H1 (cell line): Measurements from ENCODE around the gene MBNL1. TPM values are rescaled to one million over a fixed set of nuclear protein-coding genes. Genes with fewer than 3 reads are reported as not detected.

Experiments
- CTCF ChIA-PET: fragments of 300-600 bp; sonication (Branson Sonifier 250); formaldehyde crosslinking; loops from one replicate; lab custom pipeline; 2021; ENCODE audit not compliant: partially characterized antibody; lab: Charles Lee
- POLR2A ChIA-PET: fragments of 300-600 bp; sonication (Branson Sonifier 250); formaldehyde crosslinking; loops from one replicate; lab custom pipeline; 2021; ENCODE audit warnings: inconsistent platforms; ENCODE audit not compliant: partially characterized antibody; lab: Charles Lee
- DNase-seq, 2 experiments: peaks; one replicate each; pipeline versions ENCODE4 v3.0.0 to v3.0.0-alpha.2; 2010 to 2022; ENCODE audit warnings: low spot score in 2 of 2, low read depth in 1 of 2, mixed read lengths in 1 of 2
- FAIRE-seq: peaks from 2 replicates; lab custom pipeline; 2011; peaks lifted over from hg19 to GRCh38; lab: Jason Lieb, UNC
- H2AFZ ChIP-seq: 2 replicates; pipeline ENCODE4 v1.8.1; 2012; ENCODE audit warnings: low read length, inconsistent platforms
- H2AK5ac ChIP-seq: 2 replicates; pipeline ENCODE4 v1.6.1; 2013; ENCODE audit warnings: low read depth, low read length
- H2BK120ac ChIP-seq: replicated peaks from 2 replicates; pipeline ENCODE3; 2013; ENCODE audit warnings: low read depth, low read length, inconsistent platforms
- H2BK12ac ChIP-seq: 2 replicates; pipeline ENCODE4 v1.6.1; 2013; ENCODE audit warnings: low read depth, low read length
- H2BK15ac ChIP-seq: 2 replicates; pipeline ENCODE4 v1.6.1; 2013; ENCODE audit warnings: low read length
- H2BK20ac ChIP-seq: 2 replicates; pipeline ENCODE4 v1.6.1; 2013; ENCODE audit warnings: low read length
- H2BK5ac ChIP-seq: 2 replicates; pipeline ENCODE4 v1.6.1; 2013; ENCODE audit warnings: low read depth, low read length
- H3K14ac ChIP-seq: 2 replicates; pipeline ENCODE4 v1.6.1; 2013; ENCODE audit warnings: inconsistent platforms; ENCODE audit not compliant: insufficient read length
- H3K18ac ChIP-seq: 2 replicates; pipeline ENCODE4 v1.6.1; 2013; ENCODE audit warnings: low read length; ENCODE audit errors: extremely low read depth
- H3K23ac ChIP-seq: 2 replicates; pipeline ENCODE4 v1.6.1; 2013; ENCODE audit warnings: inconsistent platforms; ENCODE audit not compliant: insufficient read length
- H3K23me2 ChIP-seq: 2 replicates; pipeline ENCODE4 v1.6.1; 2013; ENCODE audit warnings: low read depth, low read length
- H3K27ac ChIP-seq: 2 replicates; pipeline ENCODE4 v1.6.1; 2011; ENCODE audit warnings: low read depth, low read length, inconsistent platforms
- H3K27me3 ChIP-seq, 4 experiments: replicated peaks in 1 of 4; 1 replicate in 1 of 4; 2 replicates in 3 of 4; pipeline versions ENCODE4 v1.6.1 to v1.8.1; 2011 to 2013; ENCODE audit warnings: low read length in 3 of 4, mild to moderate bottlenecking in 3 of 4, inconsistent platforms in 2 of 4, mixed read lengths in 2 of 4, moderate library complexity in 1 of 4; ENCODE audit not compliant: control insufficient read depth in 3 of 4, insufficient read depth in 3 of 4; ENCODE audit errors: extremely low read depth in 1 of 4
- H3K36me3 ChIP-seq, 4 experiments: 2 replicates each; pipeline versions ENCODE4 v1.6.1 to v1.8.1; 2011 to 2013; ENCODE audit warnings: mild to moderate bottlenecking in 4 of 4, low read length in 3 of 4, moderate library complexity in 2 of 4, control low read depth in 1 of 4, inconsistent platforms in 1 of 4; ENCODE audit not compliant: insufficient read depth in 4 of 4, control insufficient read depth in 2 of 4
- H3K4ac ChIP-seq: replicated peaks from 2 replicates; pipeline ENCODE3; 2013; ENCODE audit warnings: low read length, low read depth, mixed read lengths, inconsistent platforms; ENCODE audit not compliant: insufficient read length
- H3K4me1 ChIP-seq, 4 experiments: replicated peaks in 1 of 4; 1 replicate in 1 of 4; 2 replicates in 3 of 4; pipeline versions ENCODE4 v1.6.1 to v1.8.1; 2011 to 2013; ENCODE audit warnings: low read length in 3 of 4, inconsistent platforms in 2 of 4, mixed read lengths in 1 of 4; ENCODE audit not compliant: insufficient read depth in 4 of 4, control insufficient read depth in 3 of 4
- H3K4me2 ChIP-seq, 2 experiments: 2 replicates each; pipeline versions ENCODE4 v1.6.1 to v1.8.1; 2011 to 2013; ENCODE audit warnings: low read depth in 2 of 2, low read length in 2 of 2, control low read depth in 1 of 2, inconsistent platforms in 1 of 2, mild to moderate bottlenecking in 1 of 2; ENCODE audit not compliant: insufficient read depth in 1 of 2
- H3K4me3 ChIP-seq, 4 experiments: fragments of 200-600, 300-600 bp in 1 of 4; sonication (generic), shearing (Covaris generic), sonication (Bioruptor Twin) in 1 of 4; 2 replicates each; pipeline versions ENCODE4 v1.5.1 to v1.8.1; 2011 to 2016; ENCODE audit warnings: low read length in 4 of 4, low read depth in 3 of 4, control low read depth in 2 of 4, inconsistent platforms in 2 of 4, mild to moderate bottlenecking in 2 of 4, mixed read lengths in 1 of 4, moderate library complexity in 1 of 4; ENCODE audit not compliant: insufficient read depth in 2 of 4; ENCODE audit errors: extremely low read depth in 1 of 4
- H3K56ac ChIP-seq: replicated peaks from 2 replicates; pipeline ENCODE3; 2013; ENCODE audit warnings: low read depth, mild to moderate bottlenecking, mixed read lengths, low read length, inconsistent platforms; ENCODE audit not compliant: insufficient read length
- H3K79me1 ChIP-seq: 2 replicates; pipeline ENCODE4 v1.6.1; 2013; ENCODE audit warnings: low read depth, low read length, control low read depth
- H3K79me2 ChIP-seq, 2 experiments: 2 replicates each; pipeline versions ENCODE4 v1.6.1 to v1.8.1; 2012 to 2013; ENCODE audit warnings: low read length in 2 of 2, mild to moderate bottlenecking in 2 of 2, inconsistent platforms in 1 of 2; ENCODE audit not compliant: insufficient read depth in 2 of 2, control insufficient read depth in 1 of 2
- H3K9ac ChIP-seq, 4 experiments: replicated peaks in 1 of 4; 1 replicate in 1 of 4; 2 replicates in 3 of 4; pipeline versions ENCODE4 v1.6.1 to v1.8.1; 2011 to 2013; ENCODE audit warnings: low read depth in 3 of 4, low read length in 3 of 4, control low read depth in 2 of 4, mild to moderate bottlenecking in 2 of 4, moderate library complexity in 2 of 4, inconsistent platforms in 1 of 4; ENCODE audit errors: extremely low read depth in 1 of 4
- H3K9me3 ChIP-seq, 2 experiments: 2 replicates each; pipeline versions ENCODE4 v1.6.1 to v1.8.1; 2012 to 2013; ENCODE audit warnings: mild to moderate bottlenecking in 2 of 2, moderate library complexity in 2 of 2, control low read depth in 1 of 2, inconsistent platforms in 1 of 2, low read depth in 1 of 2, low read length in 1 of 2, mixed read lengths in 1 of 2; ENCODE audit not compliant: insufficient read depth in 2 of 2
- H4K20me1 ChIP-seq, 2 experiments: replicated peaks in 1 of 2; 2 replicates each; pipeline versions ENCODE3 to v1.8.1; 2011 to 2013; ENCODE audit warnings: inconsistent platforms in 2 of 2, low read length in 2 of 2, mild to moderate bottlenecking in 1 of 2; ENCODE audit not compliant: insufficient read depth in 2 of 2, control insufficient read depth in 1 of 2
- H4K5ac ChIP-seq: 2 replicates; pipeline ENCODE4 v1.6.1; 2013; ENCODE audit warnings: low read length, low read depth, mixed read lengths, inconsistent platforms; ENCODE audit not compliant: insufficient read length
- H4K8ac ChIP-seq: 2 replicates; pipeline ENCODE4 v1.8.0; 2013; ENCODE audit warnings: mild to moderate bottlenecking, moderate library complexity, low read length, inconsistent platforms; ENCODE audit not compliant: insufficient read depth; ENCODE audit errors: extremely low read depth
- H4K91ac ChIP-seq: replicated peaks from 2 replicates; pipeline ENCODE3; 2013; ENCODE audit warnings: low read length, mixed read lengths, inconsistent platforms; ENCODE audit not compliant: insufficient read length
- KDM4A ChIP-seq: IDR thresholded peaks from one replicate; pipeline ENCODE4 v1.7.1; 2012; ENCODE audit warnings: low read depth, mild to moderate bottlenecking, moderate library complexity, low read length, inconsistent platforms; ENCODE audit not compliant: severe bottlenecking
- KDM5A ChIP-seq: fragments of 200-600 bp; IDR thresholded peaks from 2 replicates; pipeline ENCODE4 v1.7.1; 2012; ENCODE audit warnings: mild to moderate bottlenecking, low read length, inconsistent platforms, mixed read lengths
- POU5F1 ChIP-seq: IDR thresholded peaks from 2 replicates; pipeline ENCODE4 v1.6.1; 2011; ENCODE audit warnings: low read depth, mild to moderate bottlenecking, low read length, moderate library complexity
- SIRT6 ChIP-seq: IDR thresholded peaks from one replicate; pipeline ENCODE4 v1.7.1; 2012; ENCODE audit warnings: low read length, inconsistent platforms
- WGBS, 2 experiments: shearing (Covaris generic) in 1 of 2; methylation state at CpG; one replicate each; pipeline versions ENCODE4 v1.1.6 to v1.1.7; 2013 to 2015; ENCODE audit warnings: low lambda C conversion rate in 2 of 2, mixed read lengths in 2 of 2, inconsistent platforms in 1 of 2, low coverage in 1 of 2, missing lambda C conversion rate in 1 of 2; ENCODE audit not compliant: insufficient replicate concordance in 2 of 2, insufficient coverage in 1 of 2, insufficient read length in 1 of 2; ENCODE audit errors: extremely low coverage in 1 of 2, missing lambda C conversion rate in 1 of 2; 5-methylcytosine and 5-hydroxymethylcytosine counted together
- polyA plus RNA-seq, 7 experiments: library from polyadenylated mRNA; depleted of rRNA in 3 of 7; stranded (reverse) in 5 of 7; unstranded in 2 of 7; fragments of >200 nt in 5 of 7; fragments of 200-250 nt in 2 of 7; gene quantifications; 1 replicate in 5 of 7; 2 replicates in 1 of 7; 4 replicates in 1 of 7; pipeline versions ENCODE4 v1.2.1 to v1.2.3, GENCODE V29; 2011 to 2013; ENCODE audit warnings: missing spikeins in 2 of 7, mixed read lengths in 2 of 7
- total RNA-seq: library from RNA; stranded (reverse); fragmentation: NEBNext Ultra II Directional; extraction: Animal tissue kit (Norgen Biotek cat#: 25700); gene quantifications from 2 replicates; pipeline ENCODE4 v1.2.1, GENCODE V29; 2021

Gene MBNL1
- total and polyA plus RNA-seq, 2 of the 8 experiments (the other 6 are each of a cell fraction or from before 2014, with no cell fraction given), result 5.0 to 16.4 TPM

DNA sequence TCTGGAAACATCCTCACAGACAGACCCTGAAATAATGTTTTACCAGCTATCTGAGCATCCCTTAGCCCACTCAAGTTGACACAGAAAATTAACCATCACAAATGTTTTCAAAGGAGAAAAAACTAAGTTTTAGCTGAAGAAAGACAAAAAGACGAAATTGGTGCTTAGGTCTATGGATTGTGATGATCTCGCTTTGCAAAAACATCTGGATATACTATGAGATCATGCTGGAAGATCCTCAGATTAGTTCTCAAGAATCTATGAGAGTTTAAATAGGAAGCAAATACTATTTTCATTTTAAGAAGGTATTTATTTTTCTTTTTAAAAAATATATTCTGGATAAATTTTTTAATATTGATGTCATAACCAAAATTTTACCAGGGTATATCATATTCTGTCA lies 42.6 kb upstream of the MBNL1 start:
- 93% methylated on average over 2 of the region's 2 CpGs; no CpG with 5 or more reads in 1 of the 2 experiments for WGBS, 2 experiments
- Histone ChIP-seq H3K4me2 (no peak overlapping the region), H3K27me3 (no peaks in the 10 kb centered on the region), H4K8ac (no peak overlapping the region), H2BK12ac (no peak overlapping the region), H3K79me1 (no peaks in the 10 kb centered on the region), H2BK5ac (no peak overlapping the region), H2BK20ac (no peak overlapping the region), H2BK15ac (no peak overlapping the region), H2AFZ (no peak overlapping the region), H3K14ac (no peak overlapping the region), H3K27ac (no peak overlapping the region), H3K79me2 (no peaks in the 10 kb centered on the region), H3K4ac (no peak overlapping the region), H3K18ac (no peak overlapping the region), H3K56ac (no peak overlapping the region), H4K5ac (no peak overlapping the region), H3K36me3 (no peaks in the 10 kb centered on the region), H3K4me3 (no peak overlapping the region), H3K23ac (no peak overlapping the region), H3K9me3 (no peaks in the 10 kb centered on the region), H3K4me1 (no peaks in the 10 kb centered on the region), H3K23me2 (no peaks in the 10 kb centered on the region), H2BK120ac (no peak overlapping the region), H4K91ac (no peak overlapping the region), H4K20me1 (no peaks in the 10 kb centered on the region), H2AK5ac (no peak overlapping the region), H3K9ac (no peak overlapping the region)
- POLR2A ChIA-PET, result no interaction called here
- DNase-seq (no peak), FAIRE-seq (no peak)
- CTCF ChIA-PET, result interaction anchor here (1.0 kb wide), 1 partner anchor 43 kb away, joined by 3 read pairs; no protein-coding TSS in a partner anchor
- TF ChIP-seq KDM4A (no peak), KDM5A (no peak), POU5F1 (no peak), SIRT6 (no peak)
